HUES6 (cell line): ENCODE data around the gene GJA1.
A peak's percentile ranks its signal among the peaks of the same experiment; 100 is the strongest.
"Not testable (repeated sequence)": the region's sequence is repeated elsewhere in the genome, so short reads cannot be mapped to it uniquely, and the experiment has no call there.

Experiments
- H3K27ac ChIP-seq: 2 replicates; pipeline ENCODE4 v1.7.0; 2013; ENCODE audit warnings: low read depth, mild to moderate bottlenecking, low read length, inconsistent platforms
- H3K27me3 ChIP-seq: 2 replicates; pipeline ENCODE4 v1.6.1; 2013; ENCODE audit warnings: low read length; ENCODE audit not compliant: control insufficient read depth, insufficient read depth
- H3K36me3 ChIP-seq: 2 replicates; pipeline ENCODE4 v1.6.1; 2013; ENCODE audit warnings: low read length; ENCODE audit not compliant: control insufficient read depth, insufficient read depth
- H3K4me1 ChIP-seq: 2 replicates; pipeline ENCODE4 v1.6.1; 2013; ENCODE audit warnings: low read length; ENCODE audit not compliant: control insufficient read depth, insufficient read depth
- H3K4me3 ChIP-seq: 2 replicates; pipeline ENCODE4 v1.5.1; 2013; ENCODE audit warnings: low read depth, low read length
- H3K9ac ChIP-seq: one replicate; pipeline ENCODE4 v1.6.1; 2013; ENCODE audit warnings: mild to moderate bottlenecking, low read length
- H3K9me3 ChIP-seq: 2 replicates; pipeline ENCODE4 v1.6.1; 2013; ENCODE audit warnings: low read depth, low read length; ENCODE audit not compliant: control insufficient read depth, insufficient read depth

The GJA1 gene

GRCh38 chr6:121413879-121414278 lies 21.6 kb upstream of the GJA1 start:
- Histone ChIP-seq H3K9me3 (no peaks in the 10 kb centered on the region), H3K27me3 (no peaks in the 10 kb centered on the region), H3K9ac (no peak overlapping the region), H3K4me1 (no peaks in the 10 kb centered on the region), H3K4me3 (no peak overlapping the region), H3K27ac (no peak overlapping the region), H3K36me3 (no peaks in the 10 kb centered on the region)

GRCh38 chr6:121418346-121418745 lies 17.1 kb upstream of the GJA1 start:
- Histone ChIP-seq H3K9ac (no peak overlapping the region), H3K27me3 (no peaks in the 10 kb centered on the region), H3K36me3 (no peaks in the 10 kb centered on the region), H3K4me3 (no peak overlapping the region), H3K4me1 (no peaks in the 10 kb centered on the region), H3K9me3 (no peaks in the 10 kb centered on the region), H3K27ac (no peak overlapping the region)

GRCh38 chr6:121426686-121427085 lies 8.8 kb upstream of the GJA1 start:
- Histone ChIP-seq H3K4me3 (no peak overlapping the region), H3K27ac (no peak overlapping the region), H3K9ac (no peak overlapping the region), H3K9me3 (no peaks in the 10 kb centered on the region), H3K4me1 (peaks cover 11% of the 10 kb centered on the region), H3K36me3 (no peaks in the 10 kb centered on the region), H3K27me3 (no peaks in the 10 kb centered on the region)

- Histone ChIP-seq H3K9ac (no peak overlapping the region), H3K27ac (no peak overlapping the region), H3K36me3 (no peaks in the 10 kb centered on the region), H3K9me3 (no peaks in the 10 kb centered on the region), H3K4me3 (no peak overlapping the region), H3K27me3 (no peaks in the 10 kb centered on the region), H3K4me1 (peaks cover 27% of the 10 kb centered on the region)
Measured at GRCh38 chr6:121428872-121429756, 6.3 kb upstream of the GJA1 start.

GRCh38 chr6:121430514-121431460 lies 4.7 kb upstream of the GJA1 start:
- H3K4me3 ChIP-seq = peak overlapping the region; percentile 41
- peak overlapping the region; percentile 70 for H3K9ac ChIP-seq
- H3K9me3 ChIP-seq = no peaks in the 10 kb centered on the region
- peak overlapping the region; percentile 93 for H3K27ac ChIP-seq
- H3K36me3 ChIP-seq = no peaks in the 10 kb centered on the region
- peaks cover 38% of the 10 kb centered on the region for H3K4me1 ChIP-seq
- H3K27me3 ChIP-seq = no peaks in the 10 kb centered on the region

GRCh38 chr6:121431776-121432175 lies 3.7 kb upstream of the GJA1 start:
- H3K9me3 ChIP-seq, H3K27me3 ChIP-seq, H3K36me3 ChIP-seq, H3K4me3 ChIP-seq: not testable (repeated sequence)
- H3K9ac ChIP-seq = peak overlapping the region; percentile 70
- peaks cover 38% of the 10 kb centered on the region for H3K4me1 ChIP-seq
- H3K27ac ChIP-seq = peak overlapping the region; percentile 93

- H3K36me3 ChIP-seq = peaks cover 12% of the 10 kb centered on the region
- H3K4me3 ChIP-seq = peak overlapping the region; percentile 89
- peak overlapping the region; percentile 96 for H3K9ac ChIP-seq
- H3K4me1 ChIP-seq = peaks cover 36% of the 10 kb centered on the region
- no peaks in the 10 kb centered on the region for H3K9me3 ChIP-seq
- H3K27ac ChIP-seq = peak overlapping the region; percentile 92; the same call in 1 of the 2 replicates
- no peaks in the 10 kb centered on the region for H3K27me3 ChIP-seq
Measured at GRCh38 chr6:121434037-121434770, 1.2 kb upstream of the GJA1 start.

- Histone ChIP-seq H3K4me3 (peak overlapping the region; percentile 89), H3K27me3 (no peaks in the 10 kb centered on the region), H3K27ac (peak overlapping the region; percentile 92), H3K9ac (peak overlapping the region; percentile 96), H3K4me1 (peaks cover 31% of the 10 kb centered on the region), H3K36me3 (peaks cover 18% of the 10 kb centered on the region), H3K9me3 (no peaks in the 10 kb centered on the region)
Measured at GRCh38 chr6:121436274-121436857, 920 bp downstream of the GJA1 start.

- Histone ChIP-seq H3K9me3 (no peaks in the 10 kb centered on the region), H3K4me3 (peak overlapping the region; percentile 89), H3K9ac (peak overlapping the region; percentile 96), H3K27ac (peak overlapping the region; percentile 92), H3K4me1 (peaks cover 32% of the 10 kb centered on the region), H3K36me3 (peaks cover 27% of the 10 kb centered on the region), H3K27me3 (no peaks in the 10 kb centered on the region)
Measured at GRCh38 chr6:121436960-121437850, 1.8 kb downstream of the GJA1 start.
